Measurements from ENCODE around the gene MMP14. TPM values are rescaled to one million over a fixed set of nuclear protein-coding genes. Genes with fewer than 3 reads are reported as not detected.

The MMP14 gene
- total RNA-seq, 1 donor from 2014 or later, result 1.6 TPM

GRCh38 chr14:22814373-22814772 is 22.0 kb upstream of the MMP14 start:
- intact Hi-C loops (cut with micrococcal nuclease), result no loop called here

DNA sequence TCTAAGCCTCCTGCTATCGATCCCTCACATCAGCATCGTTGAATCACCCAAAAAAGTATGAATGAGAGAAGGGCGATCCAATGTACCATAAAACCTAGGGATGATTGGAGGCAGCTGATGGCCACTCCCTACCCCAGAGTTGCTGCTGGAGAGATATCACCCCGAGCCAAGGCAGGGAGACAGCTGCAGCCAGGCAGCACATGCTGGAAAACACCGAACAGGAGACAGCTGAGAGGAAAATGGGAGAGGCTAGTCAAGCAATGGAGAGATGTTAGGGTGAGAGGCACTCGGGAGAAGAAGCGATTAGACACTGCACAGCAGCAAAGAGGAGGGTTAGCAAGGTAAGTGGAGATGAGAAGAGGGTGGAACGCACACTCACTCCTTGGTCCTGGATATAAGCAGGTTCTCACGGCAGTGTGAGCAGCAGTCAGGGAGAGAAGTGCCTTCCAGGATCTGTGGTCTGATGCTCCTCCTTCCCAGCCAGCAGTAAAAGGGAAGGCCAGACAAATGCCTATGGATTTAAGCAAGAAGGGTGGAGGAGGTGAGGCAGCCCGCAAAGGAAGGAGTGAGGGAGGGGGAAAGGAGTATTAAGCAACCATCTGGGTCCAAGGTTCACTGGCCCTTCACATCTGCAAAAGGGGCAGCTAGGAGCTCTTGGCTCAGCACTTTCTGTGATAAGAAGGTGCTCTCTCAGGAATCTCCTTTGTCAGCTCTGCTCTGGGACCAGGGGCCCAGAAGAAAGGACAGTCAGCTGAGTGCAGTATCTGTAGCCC is 21.3 kb upstream of the MMP14 start, which contains the start of gene SLC7A7:
Gene SLC7A7, minus strand, starts transcription at position 495 of the 773 bp plus-strand sequence. CDS start 2,037 bp downstream, outside the sequence.
- intact Hi-C loops (cut with micrococcal nuclease), result no loop called here

- intact Hi-C loops (cut with micrococcal nuclease), result no loop called here
Observed at GRCh38 chr14:22819151-22819988, 17.0 kb upstream of the MMP14 start.

DNA sequence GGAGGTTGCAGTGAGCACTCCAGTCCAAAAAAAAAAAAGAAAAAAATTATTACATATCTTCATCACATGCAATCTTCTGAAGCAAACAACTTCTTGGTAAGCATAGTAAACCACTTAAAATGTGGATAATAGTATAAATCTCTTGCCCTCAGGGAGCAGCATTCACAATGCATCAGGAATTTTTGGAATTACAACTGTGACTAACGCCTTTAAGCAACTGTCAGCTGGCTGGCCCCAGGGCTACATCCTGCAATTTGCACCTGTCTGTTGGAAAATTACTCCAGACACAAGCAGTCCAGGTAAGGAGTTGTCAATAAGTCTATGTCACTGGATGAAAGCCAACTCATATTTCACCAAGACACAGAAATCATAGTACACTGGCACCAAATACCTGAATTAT is 15.7 kb upstream of the MMP14 start:
- intact Hi-C loops (cut with micrococcal nuclease), result no loop called here

GRCh38 chr14:22821193-22822015 is 15.0 kb upstream of the MMP14 start:
- intact Hi-C loops (cut with micrococcal nuclease), result loop anchor here (1.0 to 2.0 kb wide), 3 partner anchors 65 to 161 kb away; partner anchors contain the start of gene AJUBA

- intact Hi-C loops (cut with micrococcal nuclease), result loop anchor here (1.0 to 2.0 kb wide), 3 partner anchors 65 to 161 kb away; partner anchors contain the start of gene AJUBA
Observed at GRCh38 chr14:22822016-22822570, 14.3 kb upstream of the MMP14 start.

DNA sequence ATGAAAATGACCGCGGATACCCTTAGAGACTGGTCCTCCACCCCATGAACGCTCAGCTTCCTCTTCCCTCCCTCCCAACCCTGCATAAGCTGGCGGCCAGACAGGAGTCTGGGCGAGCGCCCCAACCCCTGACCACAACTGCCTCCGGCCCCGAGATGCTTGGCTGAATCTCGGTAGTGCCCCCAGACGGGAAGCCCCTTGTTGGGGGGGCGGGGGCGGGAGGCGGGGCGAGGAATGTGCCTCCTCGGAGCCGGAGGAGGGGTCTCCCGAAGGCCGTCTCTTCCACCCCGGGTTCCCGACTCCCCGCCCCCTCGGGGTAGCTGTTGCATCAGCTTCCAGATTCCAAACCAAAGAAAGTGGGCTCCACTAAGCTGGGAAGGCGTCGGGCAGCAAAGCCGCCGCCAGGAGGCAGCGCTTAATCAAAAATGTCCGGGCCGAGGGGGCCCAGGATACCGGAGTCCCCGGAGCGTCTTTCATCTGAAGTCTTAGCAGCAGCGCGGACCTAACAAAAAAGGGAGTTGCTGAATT is 13.8 kb upstream of the MMP14 start:
- intact Hi-C loops (cut with micrococcal nuclease), result loop anchor here (1.0 to 2.0 kb wide), 4 partner anchors 31 to 160 kb away; partner anchors contain the start of gene AJUBA

DNA sequence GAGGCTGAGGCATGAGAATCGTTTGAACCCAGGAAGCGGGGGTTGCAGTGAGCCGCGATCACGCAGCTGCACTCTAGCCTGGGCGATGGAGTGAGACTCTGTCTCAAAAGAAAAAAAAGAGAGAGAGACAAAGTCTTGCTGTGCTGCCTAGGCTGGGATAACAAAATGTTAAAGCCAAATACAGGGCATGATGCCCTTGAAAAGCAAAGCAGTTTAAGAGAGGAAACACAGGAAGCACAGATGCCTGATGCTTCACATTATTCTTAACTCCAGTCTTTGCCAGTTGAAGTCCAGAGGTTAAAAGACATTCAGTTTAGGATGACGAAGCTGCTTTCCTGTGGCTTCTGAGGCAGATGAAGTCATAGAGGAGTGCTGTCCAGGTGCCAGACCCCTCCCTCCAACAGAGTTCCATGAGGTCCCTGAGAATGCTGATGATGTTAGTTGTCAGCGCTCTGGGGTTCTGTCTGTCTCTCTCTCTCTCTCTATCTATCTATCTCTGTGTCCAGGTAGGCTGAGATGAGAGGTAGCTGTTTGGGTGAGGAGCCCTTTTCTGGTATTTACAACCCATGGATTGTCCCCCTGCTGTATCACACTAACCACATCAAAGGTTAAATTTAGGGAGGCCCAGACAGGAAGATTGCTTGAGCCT is 11.6 kb upstream of the MMP14 start:
- intact Hi-C loops (cut with micrococcal nuclease), result no loop called here

DNA sequence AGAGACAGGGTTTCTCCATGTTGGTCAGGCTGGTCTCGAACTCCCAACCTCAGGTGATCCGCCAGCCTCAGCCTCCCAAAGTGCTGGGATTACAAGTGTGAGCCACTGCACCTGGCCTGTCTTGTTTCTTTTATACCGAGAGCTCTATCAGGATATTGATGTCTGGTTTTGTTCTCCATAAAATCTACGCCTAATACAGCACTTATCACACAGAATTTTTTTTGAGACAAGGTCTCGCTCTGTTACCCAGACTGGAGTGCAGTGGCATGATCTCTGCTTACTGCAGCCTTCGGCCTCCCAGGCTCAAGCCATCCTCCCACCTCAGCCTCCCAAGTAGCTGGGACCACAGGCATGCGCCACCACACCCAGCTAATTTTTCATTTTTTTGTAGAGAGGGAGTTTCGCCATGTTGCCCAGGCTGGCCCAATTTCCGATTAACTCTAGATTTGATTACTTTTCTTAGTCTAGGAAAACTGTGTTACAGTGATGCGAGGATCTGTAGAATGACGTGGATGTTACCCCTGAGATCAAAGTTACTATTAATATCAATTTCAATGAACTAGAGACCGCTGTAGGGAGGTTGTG is 7.2 kb upstream of the MMP14 start:
- intact Hi-C loops (cut with micrococcal nuclease), result loop anchor here (1.0 kb wide), 3 partner anchors 42 to 240 kb away; partner anchors contain the start of genes DAD1, LRP10 and OXA1L

DNA sequence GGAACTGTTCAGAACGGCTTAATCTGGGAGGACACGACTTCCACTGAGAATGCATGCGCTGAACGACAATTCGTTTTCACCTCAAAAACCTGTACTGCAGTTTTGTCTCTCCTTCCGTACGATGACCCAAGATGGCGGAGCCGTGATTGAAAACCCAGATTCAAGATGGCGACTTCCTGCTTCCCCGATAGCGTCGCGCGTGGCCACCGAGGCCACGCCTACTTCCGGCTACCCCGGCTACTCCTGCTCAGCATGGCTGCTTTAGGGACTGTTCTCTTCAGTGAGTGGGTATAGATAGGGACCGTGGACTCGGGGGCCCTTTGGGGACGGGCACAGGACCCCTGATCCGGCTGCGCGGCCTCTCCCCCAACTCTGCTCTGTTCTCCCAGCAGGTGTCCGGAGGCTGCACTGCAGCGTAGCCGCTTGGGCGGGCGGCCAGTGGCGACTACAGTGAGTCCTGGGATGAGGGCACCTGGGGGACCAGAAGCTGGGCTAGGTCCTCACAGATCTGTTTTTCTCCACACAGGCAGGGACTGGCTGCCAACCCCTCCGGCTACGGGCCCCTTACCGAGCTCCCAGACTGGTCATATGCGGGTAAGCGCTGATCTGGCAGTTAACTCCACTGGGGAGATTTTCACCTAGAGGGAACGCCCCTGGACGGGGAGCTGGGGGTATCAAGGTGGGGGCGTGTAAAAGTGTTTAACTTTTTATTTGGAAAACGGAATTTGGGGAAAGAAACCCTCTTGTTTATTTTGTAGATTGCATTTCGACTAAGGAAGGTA is 6.5 kb upstream of the MMP14 start, which contains the start of gene MRPL52:
Gene MRPL52, plus strand, starts transcription at position 227 of the 782 bp plus-strand sequence. Its CDS starts 26 bp downstream, at position 253.
- intact Hi-C loops (cut with micrococcal nuclease), result loop anchor here (1.0 to 2.0 kb wide), 4 partner anchors 41 to 241 kb away; partner anchors contain the start of genes DAD1, LRP10, OXA1L and RBM23

DNA sequence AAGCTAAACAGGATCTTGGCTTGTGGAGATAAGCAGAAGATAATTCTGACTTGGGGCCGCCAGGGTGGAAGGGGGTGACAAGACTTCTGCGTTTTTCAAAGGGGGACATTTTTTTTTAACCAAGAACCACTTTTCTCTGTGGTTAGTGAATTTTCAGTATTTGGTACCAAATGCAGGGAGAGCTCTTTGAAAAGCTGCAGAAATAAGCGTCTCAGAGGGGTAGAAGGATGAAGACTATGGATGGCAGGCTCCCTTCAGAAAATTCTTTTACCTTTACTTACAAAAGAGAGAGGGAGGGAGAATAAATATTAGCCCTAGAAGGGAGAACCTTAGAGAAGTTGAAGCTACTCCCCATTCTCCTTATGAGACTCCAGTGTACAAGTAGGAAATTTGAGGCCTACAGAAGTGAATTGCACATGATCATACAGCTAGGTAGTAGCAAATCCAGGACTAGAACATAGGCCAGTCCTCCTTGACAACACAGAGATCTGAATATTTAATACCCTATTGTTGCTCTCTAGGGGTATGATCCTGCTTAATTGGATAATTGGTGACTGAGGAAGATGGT is 5.9 kb upstream of the MMP14 start:
- intact Hi-C loops (cut with micrococcal nuclease), result loop anchor here (2.0 kb wide), 1 partner anchor 88 kb away; the partner anchor contains the start of gene RBM23

GRCh38 chr14:22835505-22835904 is 880 bp upstream of the MMP14 start:
- intact Hi-C loops (cut with micrococcal nuclease), result no loop called here

GRCh38 chr14:22837114-22837749 is 847 bp downstream of the MMP14 start:
- intact Hi-C loops (cut with micrococcal nuclease), result no loop called here

DNA sequence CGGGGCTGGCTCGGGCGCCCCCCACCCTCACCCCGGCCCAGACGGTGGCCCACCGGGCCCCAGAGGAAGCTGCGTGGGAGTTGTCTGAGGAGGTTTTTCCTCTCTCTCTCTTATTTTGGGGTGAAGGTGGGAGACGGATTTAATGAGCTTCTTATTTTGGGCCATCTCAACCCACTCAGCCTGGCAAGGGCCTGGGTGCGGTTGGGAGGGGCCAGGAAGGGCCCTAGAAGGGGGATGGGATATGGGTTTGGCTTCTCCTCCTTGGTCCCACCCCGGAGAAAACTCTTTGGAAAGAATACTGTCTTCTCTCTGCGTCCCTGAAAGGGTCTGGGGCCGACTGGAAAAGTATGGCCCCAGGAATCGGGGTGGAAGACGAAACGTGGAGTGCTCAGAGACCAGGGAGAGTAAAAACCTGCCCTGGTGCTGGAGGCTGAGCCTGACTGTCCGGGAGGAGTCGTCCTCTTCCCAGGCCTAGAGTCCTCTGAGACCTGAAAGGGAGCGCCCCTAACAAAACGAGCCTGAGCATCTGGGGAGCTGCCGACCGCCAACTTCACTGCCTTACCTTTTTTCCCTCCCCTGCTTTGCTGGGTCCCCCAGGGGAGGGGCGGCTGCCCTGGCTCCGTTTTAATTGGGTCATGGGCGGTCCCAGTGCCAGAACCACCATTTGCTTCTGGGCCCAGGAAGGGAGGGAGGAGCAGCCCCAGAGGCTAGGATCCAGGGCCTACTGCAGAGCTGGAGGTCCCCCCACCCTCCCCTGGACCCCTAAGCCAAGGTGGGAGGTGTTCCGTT is 1.6 kb downstream of the MMP14 start:
- intact Hi-C loops (cut with micrococcal nuclease), result no loop called here

GRCh38 chr14:22838631-22839041 is 2.3 kb downstream of the MMP14 start:
- intact Hi-C loops (cut with micrococcal nuclease), result no loop called here

GRCh38 chr14:22839159-22839779 is 2.9 kb downstream of the MMP14 start:
- intact Hi-C loops (cut with micrococcal nuclease), result no loop called here

Measured in T-helper 2 cell treated with Interferon-gamma antibody and Interleukin-4, amounts not matched to agents 100 ng/mL and 5 ng/mL, for 36 hours (primary cell).